Measurements from ENCODE around the gene SH3PXD2A.

GRCh38 chr10:103602028-103602851 lies 253.1 kb downstream of the SH3PXD2A start:
- TF ChIP-seq POLR2A (IDR thresholded peaks at IDR 0.05) (no peak), CTCF (IDR thresholded peaks at IDR 0.05) (no peak)
